B cell (primary cell): ENCODE measurements around the gene PTPRN2. TPM values are rescaled to one million over a fixed set of nuclear protein-coding genes. Genes with fewer than 3 reads are reported as not detected.

Source experiments
- ATAC-seq: fragments of 200-7000 bp; cut with Tn5 transposase; one replicate; pipeline ENCODE4 v1.10.0; 2021; ENCODE audit warnings: low read depth, mild to moderate bottlenecking, moderate number of reproducible peaks, moderate library complexity
- CTCF ChIA-PET: fragments of 350-600 bp; sonication (Branson Sonifier 250); formaldehyde crosslinking; loops from one replicate; lab custom pipeline; 2021; ENCODE audit warnings: antibody characterized with exemption, inconsistent platforms; lab: Charles Lee
- POLR2A ChIA-PET: fragments of 350-600 bp; sonication (Branson Sonifier 250); formaldehyde crosslinking; loops from one replicate; lab custom pipeline; 2021; ENCODE audit warnings: antibody characterized with exemption; lab: Charles Lee
- DNase-seq: peaks from one replicate; pipeline ENCODE4 v3.0.0; 2013
- H2AFZ ChIP-seq: 2 replicates; pipeline ENCODE4 v1.6.1; 2012; ENCODE audit warnings: mild to moderate bottlenecking, low read depth, low read length; ENCODE audit not compliant: insufficient read depth, poor library complexity, severe bottlenecking
- H3K27ac ChIP-seq, 2 donors: 1 replicate in 1 of 2; 2 replicates in 1 of 2; pipeline ENCODE4 v1.5.1; 2012 to 2013; ENCODE audit warnings: low read length in 2 of 2, mild to moderate bottlenecking in 2 of 2, moderate library complexity in 1 of 2
- H3K27me3 ChIP-seq, 4 experiments: fragments of 200-600 bp in 1 of 4; sonication (generic) in 1 of 4; replicated peaks in 1 of 4; 1 replicate in 2 of 4; 2 replicates in 2 of 4; pipeline versions ENCODE4 v1.6.1 to v1.7.0; 2013 to 2016; ENCODE audit warnings: low read length in 3 of 4, mild to moderate bottlenecking in 2 of 4, mixed read lengths in 1 of 4, moderate library complexity in 1 of 4; ENCODE audit not compliant: insufficient read depth in 4 of 4, control insufficient read depth in 3 of 4; ENCODE audit errors: control extremely low read depth in 1 of 4
- H3K36me3 ChIP-seq, 2 experiments: replicated peaks in 1 of 2; 1 replicate in 1 of 2; 2 replicates in 1 of 2; pipeline versions ENCODE4 v1.6.1 to v1.7.1; 2013; ENCODE audit warnings: low read length in 1 of 2; ENCODE audit not compliant: insufficient read depth in 2 of 2, control insufficient read depth in 1 of 2; ENCODE audit errors: control extremely low read depth in 1 of 2, extremely low read depth in 1 of 2
- H3K4me1 ChIP-seq, 2 donors: fragments of 200-600 bp in 1 of 2; sonication (generic) in 1 of 2; 1 replicate in 1 of 2; 2 replicates in 1 of 2; pipeline versions ENCODE4 v1.5.1 to v1.6.1; 2013 to 2017; ENCODE audit warnings: low read length in 2 of 2; ENCODE audit not compliant: control insufficient read depth in 2 of 2, insufficient read depth in 2 of 2
- H3K4me2 ChIP-seq: replicated peaks from 2 replicates; pipeline ENCODE3; 2012; ENCODE audit warnings: mild to moderate bottlenecking, low read depth, low read length; ENCODE audit not compliant: poor library complexity, severe bottlenecking
- H3K4me3 ChIP-seq, 5 experiments: fragments of 200-600 bp in 1 of 5; sonication (generic) in 1 of 5; 1 replicate in 3 of 5; 2 replicates in 2 of 5; pipeline versions ENCODE4 v1.5.1 to v1.7.0; 2011 to 2016; ENCODE audit warnings: low read length in 4 of 5, mild to moderate bottlenecking in 4 of 5, low read depth in 2 of 5, control low read depth in 1 of 5, moderate library complexity in 1 of 5; ENCODE audit not compliant: insufficient read depth in 1 of 5; ENCODE audit errors: control extremely low read depth in 1 of 5, extremely low read depth in 1 of 5
- H3K79me2 ChIP-seq: fragments of 200-600 bp; sonication (generic); one replicate; pipeline ENCODE4 v1.6.0; 2016; ENCODE audit warnings: low read length; ENCODE audit not compliant: control insufficient read depth, insufficient read depth
- H3K9ac ChIP-seq: fragments of 200-600 bp; sonication (generic); 2 replicates; pipeline ENCODE4 v1.6.1; 2017; ENCODE audit warnings: mild to moderate bottlenecking, low read length, moderate library complexity
- H3K9me3 ChIP-seq, 3 donors: one replicate each; pipeline versions ENCODE4 v1.6.1 to v1.7.1; 2013; ENCODE audit warnings: low read length in 2 of 3; ENCODE audit not compliant: control insufficient read depth in 2 of 3, insufficient read depth in 1 of 3; ENCODE audit errors: control extremely low read depth in 1 of 3
- H4K20me1 ChIP-seq: 2 replicates; pipeline ENCODE4 v1.6.0; 2012; ENCODE audit warnings: mild to moderate bottlenecking, low read length; ENCODE audit not compliant: insufficient read depth, control insufficient read depth, poor library complexity, severe bottlenecking
- H3K27ac Mint-ChIP-seq: one replicate; pipeline ENCODE4 v1.8.0; 2021; ENCODE audit warnings: mixed read lengths
- H3K27me3 Mint-ChIP-seq: one replicate; pipeline ENCODE4 v1.8.0; 2021; ENCODE audit warnings: mixed read lengths
- H3K4me1 Mint-ChIP-seq: one replicate; pipeline ENCODE4 v1.8.0; 2021; ENCODE audit warnings: mixed read lengths
- H3K4me3 Mint-ChIP-seq: one replicate; pipeline ENCODE4 v1.8.0; 2021; ENCODE audit warnings: mixed read lengths
- H3K9me3 Mint-ChIP-seq: one replicate; pipeline ENCODE4 v1.8.0; 2022; ENCODE audit warnings: mixed read lengths; ENCODE audit not compliant: insufficient read depth
- CTCF ChIP-seq: fragments of 200-600 bp; IDR thresholded peaks from one replicate; pipeline ENCODE4 v1.8.0; 2022; ENCODE audit warnings: antibody characterized with exemption, mild to moderate bottlenecking
- EZH2 ChIP-seq: IDR thresholded peaks from 2 replicates; pipeline ENCODE4 v1.6.1; 2012; ENCODE audit warnings: borderline replicate concordance, low read depth, mild to moderate bottlenecking, moderate library complexity, low read length; ENCODE audit not compliant: insufficient read depth, poor library complexity, severe bottlenecking
- WGBS: methylation state at CpG from one replicate; pipeline ENCODE4 v1.1.5; 2013; ENCODE audit warnings: missing lambda C conversion rate; ENCODE audit not compliant: insufficient coverage; 5-methylcytosine and 5-hydroxymethylcytosine counted together
- intact Hi-C: fragments of 100-400 bp; cut with micrococcal nuclease; formaldehyde crosslinking; loops from one replicate; pipeline ENCODE4 v1.10.0; 2022
- polyA plus RNA-seq: library from polyadenylated mRNA; depleted of rRNA; stranded (reverse); fragments of >200 nt; gene quantifications from 2 replicates; pipeline ENCODE4 v1.2.3, GENCODE V29; 2012
- total RNA-seq, 2 donors: library from RNA; stranded (reverse); fragments of 120-200 nt in 1 of 2; gene quantifications; 1 replicate in 1 of 2; 2 replicates in 1 of 2; pipeline versions ENCODE4 v1.2.3 to v1.2.4, GENCODE V29; 2013 to 2022

Gene PTPRN2
- total and polyA plus RNA-seq, 2 donors (not counting 1 experiment from before 2014, with no cell fraction given) = 2.0 to 5.0 TPM

DNA sequence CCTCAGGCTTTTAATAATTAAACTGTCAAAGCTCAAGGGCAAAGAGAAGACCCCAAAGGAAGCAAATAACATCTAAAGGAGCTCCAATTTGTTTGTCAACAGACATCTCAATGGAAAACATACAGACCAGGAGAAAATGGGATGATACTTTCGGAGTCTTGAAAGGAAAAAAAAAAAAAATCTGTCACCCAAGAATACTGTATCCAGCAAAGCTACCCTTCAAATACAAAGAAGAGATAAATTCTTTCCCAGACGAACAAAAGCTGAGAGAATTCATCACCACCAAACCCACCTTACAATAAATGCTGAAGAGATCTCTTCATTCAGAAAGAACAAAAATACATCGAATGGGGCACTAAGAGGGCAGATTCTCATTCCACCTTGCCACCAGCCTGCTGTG lies 232.8 kb downstream of the PTPRN2 start:
- Mint-ChIP-seq H3K9me3 (peaks cover 11% of the 10 kb centered on the region), H3K4me3 (no peak overlapping the region), H3K4me1 (no peaks in the 10 kb centered on the region), H3K27ac (no peak overlapping the region), H3K27me3 (no peaks in the 10 kb centered on the region)
- Histone ChIP-seq H3K79me2 (no peaks in the 10 kb centered on the region), H3K4me3 (no peak overlapping the region), H3K4me2 (no peak overlapping the region), H4K20me1 (no peaks in the 10 kb centered on the region), H3K9me3 (peaks cover 0 to 41% (median 0%) of the 10 kb centered on the region in 3 donors), H3K27ac (no peak overlapping the region), H3K27me3 (no peaks in the 10 kb centered on the region), H3K36me3 (no peaks in the 10 kb centered on the region), H2AFZ (no peak overlapping the region), H3K9ac (no peak overlapping the region), H3K4me1 (no peaks in the 10 kb centered on the region)
- WGBS = 75% methylated on average over 1 of the region's 3 CpGs
- intact Hi-C loops = no loop called here
- CTCF ChIA-PET = interaction anchor here (1.6 kb wide), 1 partner anchor 9 kb away, joined by 4 read pairs; no protein-coding TSS in a partner anchor
- TF ChIP-seq CTCF (no peak), EZH2 (no peak)
- POLR2A ChIA-PET = no interaction called here
- ATAC-seq (no peak), DNase-seq (no peak)

- Histone ChIP-seq H3K4me1 (no peaks in the 10 kb centered on the region), H3K4me2 (no peak overlapping the region), H3K79me2 (no peaks in the 10 kb centered on the region), H3K27me3 (no peaks in the 10 kb centered on the region), H3K9ac (no peak overlapping the region), H3K9me3 (peaks cover 0 to 41% (median 0%) of the 10 kb centered on the region in 3 donors), H3K27ac (no peak overlapping the region), H4K20me1 (no peaks in the 10 kb centered on the region), H3K36me3 (no peaks in the 10 kb centered on the region), H3K4me3 (no peak overlapping the region), H2AFZ (no peak overlapping the region)
- ChIA-PET POLR2A (no interaction called here), CTCF (interaction anchor here (1.6 kb wide), 1 partner anchor 8 kb away, joined by 4 read pairs; no protein-coding TSS in a partner anchor)
- 40% methylated on average over 9 of the region's 12 CpGs for WGBS
- H3K4me3 Mint-ChIP-seq = no peak overlapping the region
- no peak for TF ChIP-seq CTCF
- peaks cover 11% of the 10 kb centered on the region for H3K9me3 Mint-ChIP-seq
- no peak for ATAC-seq
- intact Hi-C loops = no loop called here
- H3K27me3 Mint-ChIP-seq = no peaks in the 10 kb centered on the region
- no peak overlapping the region for H3K27ac Mint-ChIP-seq
- no peak for DNase-seq
- no peaks in the 10 kb centered on the region for H3K4me1 Mint-ChIP-seq
Observed at GRCh38 chr7:158353606-158354570, 233.7 kb downstream of the PTPRN2 start.
